HEK293 (cell line): ENCODE data around the gene ARHGAP28.
A peak's percentile ranks its signal among the peaks of the same experiment; 100 is the strongest.

Experiments
- CTCF ChIA-PET: fragments of 350-600 bp; formaldehyde crosslinking; extraction: SDS; loops from one replicate; lab custom pipeline; 2021; ENCODE audit warnings: antibody characterized with exemption; lab: Yijun Ruan, JAX
- POLR2A ChIA-PET: fragments of 300-600 bp; formaldehyde crosslinking; extraction: SDS; loops from one replicate; lab custom pipeline; 2020; ENCODE audit warnings: antibody characterized with exemption, inconsistent platforms; lab: Yijun Ruan, JAX
- H3K27ac ChIP-seq: fragments of 200-500 bp; sonication (Bioruptor generic); 2 replicates; pipeline ENCODE4 v1.5.1; 2014; ENCODE audit warnings: low read depth, low read length, control low read depth, inconsistent platforms; ENCODE audit errors: extremely low read depth
- H3K36me3 ChIP-seq, 2 experiments: fragments of 200-500 bp in 1 of 2; sonication (Bioruptor generic) in 1 of 2; 1 replicate in 1 of 2; 2 replicates in 1 of 2; pipeline ENCODE4 v1.5.1; 2014 to 2017; ENCODE audit warnings: inconsistent platforms in 2 of 2, low read length in 2 of 2; ENCODE audit not compliant: control insufficient read depth in 2 of 2, insufficient read depth in 1 of 2
- H3K4me1 ChIP-seq: fragments of 200-500 bp; sonication (Bioruptor generic); 2 replicates; pipeline ENCODE4 v1.5.1; 2014; ENCODE audit warnings: mild to moderate bottlenecking, low read length, inconsistent platforms; ENCODE audit not compliant: control insufficient read depth, insufficient read depth
- H3K4me3 ChIP-seq: 2 replicates; pipeline ENCODE4 v1.5.1; 2011; ENCODE audit warnings: low read depth, mild to moderate bottlenecking, control low read depth, low read length, moderate library complexity
- H3K9me3 ChIP-seq: fragments of 200-500 bp; sonication (Bioruptor generic); 2 replicates; pipeline ENCODE4 v1.5.1; 2014; ENCODE audit warnings: low read depth, low read length, inconsistent platforms; ENCODE audit not compliant: control insufficient read depth, insufficient read depth
- BCL11B ChIP-seq: fragments of 450-650 bp; formaldehyde crosslinking; IDR thresholded peaks from 2 replicates; pipeline ENCODE4 v1.5.1; 2016; ENCODE audit warnings: low read depth, missing biosample characterization, missing genetic modification characterization
- EGR2 ChIP-seq: fragments of 450-650 bp; formaldehyde crosslinking; IDR thresholded peaks from 2 replicates; pipeline ENCODE4 v1.5.1; 2016; ENCODE audit warnings: low read depth, missing biosample characterization, missing genetic modification characterization
- FEZF1 ChIP-seq: fragments of 450-650 bp; formaldehyde crosslinking; IDR thresholded peaks from 2 replicates; pipeline ENCODE4 v1.5.1; 2016; ENCODE audit warnings: missing biosample characterization, missing genetic modification characterization
- GLIS1 ChIP-seq: fragments of 450-650 bp; formaldehyde crosslinking; IDR thresholded peaks from 2 replicates; pipeline ENCODE4 v1.5.1; 2016; ENCODE audit warnings: missing biosample characterization, missing genetic modification characterization
- SP2 ChIP-seq: fragments of 450-650 bp; formaldehyde crosslinking; IDR thresholded peaks from 2 replicates; pipeline ENCODE4 v1.5.1; 2016; ENCODE audit warnings: missing biosample characterization, missing genetic modification characterization
- TCF7L2 ChIP-seq: IDR thresholded peaks from 2 replicates; pipeline ENCODE4 v1.6.1; 2011; ENCODE audit warnings: low read depth, mild to moderate bottlenecking, inconsistent platforms, low read length, moderate library complexity, borderline replicate concordance
- YY1 ChIP-seq: fragments of 450-650 bp; formaldehyde crosslinking; IDR thresholded peaks from 2 replicates; pipeline ENCODE4 v1.5.1; 2018; ENCODE audit warnings: missing biosample characterization, missing genetic modification characterization
- ZFHX2 ChIP-seq: fragments of 450-650 bp; formaldehyde crosslinking; conservative IDR thresholded peaks from 2 replicates; pipeline ENCODE4 v1.5.1; 2016; ENCODE audit warnings: missing biosample characterization, missing genetic modification characterization
- ZIC2 ChIP-seq: fragments of 450-650 bp; formaldehyde crosslinking; IDR thresholded peaks from 2 replicates; pipeline ENCODE4 v1.5.1; 2016; ENCODE audit warnings: missing biosample characterization, missing genetic modification characterization
- ZNF132 ChIP-seq: fragments of 450-650 bp; formaldehyde crosslinking; IDR thresholded peaks from 2 replicates; pipeline ENCODE4 v1.5.1; 2017; ENCODE audit warnings: missing biosample characterization, missing genetic modification characterization, borderline replicate concordance
- ZNF148 ChIP-seq: fragments of 450-650 bp; formaldehyde crosslinking; IDR thresholded peaks from 2 replicates; pipeline ENCODE4 v1.5.0; 2017; ENCODE audit warnings: missing biosample characterization, missing genetic modification characterization, borderline replicate concordance
- ZNF169 ChIP-seq: fragments of 450-650 bp; formaldehyde crosslinking; IDR thresholded peaks from 2 replicates; pipeline ENCODE4 v1.5.1; 2016; ENCODE audit warnings: missing biosample characterization, missing genetic modification characterization
- ZNF26 ChIP-seq: fragments of 450-650 bp; formaldehyde crosslinking; IDR thresholded peaks from 2 replicates; pipeline ENCODE4 v1.5.1; 2016; ENCODE audit warnings: missing biosample characterization, missing genetic modification characterization
- ZNF280D ChIP-seq: fragments of 450-650 bp; formaldehyde crosslinking; IDR thresholded peaks from 2 replicates; pipeline ENCODE4 v1.5.1; 2016; ENCODE audit warnings: missing biosample characterization, missing genetic modification characterization
- ZNF398 ChIP-seq: fragments of 450-650 bp; formaldehyde crosslinking; IDR thresholded peaks from 2 replicates; pipeline ENCODE4 v1.5.1; 2017; ENCODE audit warnings: missing biosample characterization, missing genetic modification characterization
- ZNF404 ChIP-seq: fragments of 450-650 bp; formaldehyde crosslinking; IDR thresholded peaks from 2 replicates; pipeline ENCODE4 v1.5.1; 2017; ENCODE audit warnings: missing biosample characterization, missing genetic modification characterization
- ZNF416 ChIP-seq: fragments of 450-650 bp; formaldehyde crosslinking; IDR thresholded peaks from 2 replicates; pipeline ENCODE4 v1.5.1; 2016; ENCODE audit warnings: missing biosample characterization, missing genetic modification characterization
- ZNF473 ChIP-seq: fragments of 450-650 bp; formaldehyde crosslinking; IDR thresholded peaks from 2 replicates; pipeline ENCODE4 v1.5.1; 2017; ENCODE audit warnings: missing biosample characterization, missing genetic modification characterization
- ZNF529 ChIP-seq: fragments of 450-650 bp; formaldehyde crosslinking; IDR thresholded peaks from 2 replicates; pipeline ENCODE4 v1.5.1; 2017; ENCODE audit warnings: missing genetic modification characterization, missing biosample characterization; ENCODE audit not compliant: insufficient replicate concordance
- ZNF596 ChIP-seq: fragments of 450-650 bp; IDR thresholded peaks from 2 replicates; pipeline ENCODE4 v1.5.0; 2018; ENCODE audit warnings: missing biosample characterization, mild to moderate bottlenecking, missing genetic modification characterization, moderate library complexity
- ZNF654 ChIP-seq: fragments of 450-650 bp; formaldehyde crosslinking; IDR thresholded peaks from 2 replicates; pipeline ENCODE4 v1.5.1; 2016; ENCODE audit warnings: low read depth, missing biosample characterization, missing genetic modification characterization
- ZNF677 ChIP-seq: fragments of 450-650 bp; IDR thresholded peaks from 2 replicates; pipeline ENCODE4 v1.5.0; 2018; ENCODE audit warnings: missing biosample characterization, mild to moderate bottlenecking, missing genetic modification characterization, moderate library complexity
- ZSCAN16 ChIP-seq: fragments of 450-650 bp; formaldehyde crosslinking; IDR thresholded peaks from 2 replicates; pipeline ENCODE4 v1.5.1; 2016; ENCODE audit warnings: missing biosample characterization, missing genetic modification characterization
- ZSCAN18 ChIP-seq: fragments of 450-650 bp; formaldehyde crosslinking; IDR thresholded peaks from 2 replicates; pipeline ENCODE4 v1.5.1; 2016; ENCODE audit warnings: missing biosample characterization, missing genetic modification characterization
- ZSCAN30 ChIP-seq: fragments of 450-650 bp; IDR thresholded peaks from 2 replicates; pipeline ENCODE4 v1.5.1; 2018; ENCODE audit warnings: missing biosample characterization, mild to moderate bottlenecking, missing genetic modification characterization, moderate library complexity
- ZSCAN4 ChIP-seq: fragments of 450-650 bp; formaldehyde crosslinking; IDR thresholded peaks from 2 replicates; pipeline ENCODE4 v1.5.1; 2017; ENCODE audit warnings: missing biosample characterization, missing genetic modification characterization

The ARHGAP28 gene

GRCh38 chr18:6855767-6856166 is 126.3 kb downstream of the ARHGAP28 start (continued):
- TF ChIP-seq ZNF280D (tag by site-specific recombination) (no peak), ZNF677 (no peak), ZNF473 (tag by site-specific recombination) (no peak), ZNF148 (tag by site-specific recombination) (no peak), ZSCAN4 (no peak), ZFHX2 (tag by site-specific recombination) (peak; percentile 45), ZNF404 (tag by site-specific recombination) (no peak), ZNF529 (no peak), ZNF654 (tag by site-specific recombination) (no peak), EGR2 (tag by site-specific recombination) (peak; percentile 57; the same call in 1 of the 2 replicates), ZSCAN18 (tag by site-specific recombination) (no peak), ZSCAN16 (tag by site-specific recombination) (no peak)

- Histone ChIP-seq H3K4me3 (no peak overlapping the region), H3K4me1 (peaks cover 4% of the 10 kb centered on the region; the same call in 1 of the 2 replicates), H3K36me3 (no peaks in the 10 kb centered on the region), H3K9me3 (no peaks in the 10 kb centered on the region), H3K27ac (no peak overlapping the region)
- ChIA-PET CTCF (interaction anchor here (0.6 kb wide), 1 partner anchor 332 kb away, joined by 3 read pairs; no protein-coding TSS in a partner anchor), POLR2A (no interaction called here)
- TF ChIP-seq ZNF398 (tag by site-specific recombination) (peak; percentile 64), YY1 (tag by site-specific recombination) (no peak), ZNF26 (tag by site-specific recombination) (no peak), ZNF132 (no peak), ZIC2 (tag by site-specific recombination) (0 out of 2 replicates have a peak, but pooled peaks have one; percentile 46), TCF7L2 (no peak), ZNF169 (tag by site-specific recombination) (no peak), FEZF1 (peak; percentile 22; the same call in 1 of the 2 replicates), EGR2 (tag by site-specific recombination) (no peak), GLIS1 (tag by site-specific recombination) (peak; percentile 60), BCL11B (tag by site-specific recombination) (no peak), SP2 (tag by site-specific recombination) (no peak), ZNF416 (tag by site-specific recombination) (no peak), ZSCAN30 (tag by site-specific recombination) (0 out of 2 replicates have a peak, but pooled peaks have one; percentile 26), ZNF596 (tag by site-specific recombination) (no peak)
Observed at GRCh38 chr18:6857300-6857699, 127.8 kb downstream of the ARHGAP28 start.
